Right lobe of liver (tissue), 4 donors: ENCODE data around the gene TSSK6.

Experiments
- POLR2A ChIP-seq: fragments of 450-650 bp; IDR thresholded peaks from one replicate; pipeline ENCODE4 v1.6.1; 2017; ENCODE audit warnings: antibody characterized with exemption, mild to moderate bottlenecking
- TF ChIP-seq, protein P1 (sequence below), 4 donors: fragments of 200-600 bp in 3 of 4; fragments of 450-650 bp in 1 of 4; IDR thresholded peaks; one replicate each; pipeline versions ENCODE4 v1.5.1 to v1.8.0; 2016 to 2022; ENCODE audit warnings: antibody characterized with exemption in 4 of 4, mild to moderate bottlenecking in 2 of 4
- donor health status: DM: no; HTN: no; CAD: no.
- donor health status: DM: no; HTN: no; CAD: no.
- donor health status: DM: no; HTN: yes; CAD: no.

GRCh38 chr19:19475849-19476828, 39.2 kb downstream of the TSSK6 start:
- TF ChIP-seq POLR2A, result no peak
- TF ChIP-seq, protein P1, sequence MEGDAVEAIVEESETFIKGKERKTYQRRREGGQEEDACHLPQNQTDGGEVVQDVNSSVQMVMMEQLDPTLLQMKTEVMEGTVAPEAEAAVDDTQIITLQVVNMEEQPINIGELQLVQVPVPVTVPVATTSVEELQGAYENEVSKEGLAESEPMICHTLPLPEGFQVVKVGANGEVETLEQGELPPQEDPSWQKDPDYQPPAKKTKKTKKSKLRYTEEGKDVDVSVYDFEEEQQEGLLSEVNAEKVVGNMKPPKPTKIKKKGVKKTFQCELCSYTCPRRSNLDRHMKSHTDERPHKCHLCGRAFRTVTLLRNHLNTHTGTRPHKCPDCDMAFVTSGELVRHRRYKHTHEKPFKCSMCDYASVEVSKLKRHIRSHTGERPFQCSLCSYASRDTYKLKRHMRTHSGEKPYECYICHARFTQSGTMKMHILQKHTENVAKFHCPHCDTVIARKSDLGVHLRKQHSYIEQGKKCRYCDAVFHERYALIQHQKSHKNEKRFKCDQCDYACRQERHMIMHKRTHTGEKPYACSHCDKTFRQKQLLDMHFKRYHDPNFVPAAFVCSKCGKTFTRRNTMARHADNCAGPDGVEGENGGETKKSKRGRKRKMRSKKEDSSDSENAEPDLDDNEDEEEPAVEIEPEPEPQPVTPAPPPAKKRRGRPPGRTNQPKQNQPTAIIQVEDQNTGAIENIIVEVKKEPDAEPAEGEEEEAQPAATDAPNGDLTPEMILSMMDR (IDR thresholded peaks at IDR 0.05), result peak in 3 of 4 donors; percentile 17 to 35 (median 25)
